ENCODE measurements around the gene ROR2.

GRCh38 chr9:91802391-91802790 is 147.6 kb downstream of the ROR2 start:
- TF ChIP-seq EZH2 (IDR thresholded peaks at IDR 0.05; ENCODE audit: low read depth, unreplicated experiment) (no peak), CTCF (conservative IDR thresholded peaks at IDR 0.05; ENCODE audit: low read depth in 2 of 2) (no peak), EZH2phosphoT487 (IDR thresholded peaks at IDR 0.05; ENCODE audit: unreplicated experiment) (no peak)

Measured in GM23338 (cell line).